Endothelial cell of umbilical vein (primary cell): Measurements from ENCODE around the gene ETAA1.

Experiments
- EZH2 ChIP-seq: IDR thresholded peaks from 2 replicates; pipeline ENCODE4 v1.6.1; 2012; ENCODE audit warnings: borderline replicate concordance, low read depth, mild to moderate bottlenecking, moderate library complexity, low read length, inconsistent platforms; ENCODE audit not compliant: severe bottlenecking
- FOS ChIP-seq: IDR thresholded peaks from 2 replicates; pipeline ENCODE4 v1.6.1; 2011; ENCODE audit warnings: mild to moderate bottlenecking, low read length, moderate library complexity, borderline replicate concordance; ENCODE audit not compliant: insufficient read depth
- POLR2A ChIP-seq: IDR thresholded peaks from 2 replicates; pipeline ENCODE4 v1.6.1; 2012; ENCODE audit warnings: low read depth, mild to moderate bottlenecking, control low read depth, low read length

GRCh38 chr2:67456428-67456827 is 59.3 kb downstream of the ETAA1 start:
- TF ChIP-seq POLR2A: no peak
- TF ChIP-seq FOS: no peak
- no peak for TF ChIP-seq EZH2
